Upper lobe of left lung (tissue), 4 donors: ENCODE results near the gene CASP10.

ENCODE experiments used
- CTCF ChIP-seq, 6 experiments: fragments of 450-650 bp in 4 of 6; fragments of 200-600 bp in 2 of 6; sonication (generic) in 2 of 6; IDR thresholded peaks; one replicate each; pipeline ENCODE4 v1.5.1; 2016 to 2019; ENCODE audit warnings: antibody characterized with exemption in 6 of 6
- EP300 ChIP-seq, 4 donors: sonication (generic); formaldehyde crosslinking; IDR thresholded peaks; one replicate each; pipeline ENCODE4 v1.5.1; 2017; ENCODE audit warnings: antibody characterized with exemption in 4 of 4, control low read depth in 2 of 4
- POLR2A ChIP-seq, 4 donors: fragments of 450-650 bp; IDR thresholded peaks; one replicate each; pipeline ENCODE4 v1.5.1; 2016 to 2017; ENCODE audit warnings: antibody characterized with exemption in 4 of 4, mild to moderate bottlenecking in 2 of 4
- POLR2AphosphoS5 ChIP-seq, 2 donors: sonication (generic); formaldehyde crosslinking; IDR thresholded peaks; one replicate each; pipeline ENCODE4 v1.5.1; 2017; ENCODE audit warnings: antibody characterized with exemption in 2 of 2

GRCh38 chr2:201220102-201220570, 37.2 kb downstream of the CASP10 start:
- TF ChIP-seq CTCF (IDR thresholded peaks at IDR 0.05) (no peak), EP300 (IDR thresholded peaks at IDR 0.05) (no peak), POLR2AphosphoS5 (IDR thresholded peaks at IDR 0.05) (no peak), POLR2A (IDR thresholded peaks at IDR 0.05) (no peak)
